H1 (cell line): ENCODE results near the gene TAP2.

Source experiments
- CBX5 ChIP-seq: fragments of 300-800, 300-1000 bp; sonication (generic); IDR thresholded peaks from 2 replicates; pipeline ENCODE4 v1.7.1; 2016; ENCODE audit warnings: antibody characterized with exemption, low read length, low read depth
- JUND ChIP-seq: IDR thresholded peaks from 2 replicates; pipeline ENCODE4 v1.6.1; 2011; ENCODE audit warnings: mild to moderate bottlenecking, improper control_type of control experiment, low read length
- TBP ChIP-seq: IDR thresholded peaks from 2 replicates; pipeline ENCODE4 v1.6.1; 2011; ENCODE audit warnings: low read depth, low read length, improper control_type of control experiment
- TF ChIP-seq, protein P1 (sequence below): IDR thresholded peaks from 2 replicates; pipeline ENCODE4 v1.6.1; 2011; ENCODE audit warnings: low read length, improper control_type of control experiment
- TF ChIP-seq, protein P2 (sequence below), 3 experiments: IDR thresholded peaks; 1 replicate in 2 of 3; 2 replicates in 1 of 3; pipeline versions ENCODE4 v1.5.1 to v1.6.1; 2011; ENCODE audit warnings: low read length in 3 of 3, mild to moderate bottlenecking in 3 of 3, inconsistent platforms in 2 of 3, low read depth in 1 of 3, moderate library complexity in 1 of 3; ENCODE audit not compliant: insufficient read depth in 1 of 3; ENCODE audit errors: control extremely low read depth in 1 of 3
- TF ChIP-seq, protein P3 (sequence below): IDR thresholded peaks from 2 replicates; pipeline ENCODE4 v1.6.1; 2012; ENCODE audit warnings: low read length, inconsistent platforms

DNA sequence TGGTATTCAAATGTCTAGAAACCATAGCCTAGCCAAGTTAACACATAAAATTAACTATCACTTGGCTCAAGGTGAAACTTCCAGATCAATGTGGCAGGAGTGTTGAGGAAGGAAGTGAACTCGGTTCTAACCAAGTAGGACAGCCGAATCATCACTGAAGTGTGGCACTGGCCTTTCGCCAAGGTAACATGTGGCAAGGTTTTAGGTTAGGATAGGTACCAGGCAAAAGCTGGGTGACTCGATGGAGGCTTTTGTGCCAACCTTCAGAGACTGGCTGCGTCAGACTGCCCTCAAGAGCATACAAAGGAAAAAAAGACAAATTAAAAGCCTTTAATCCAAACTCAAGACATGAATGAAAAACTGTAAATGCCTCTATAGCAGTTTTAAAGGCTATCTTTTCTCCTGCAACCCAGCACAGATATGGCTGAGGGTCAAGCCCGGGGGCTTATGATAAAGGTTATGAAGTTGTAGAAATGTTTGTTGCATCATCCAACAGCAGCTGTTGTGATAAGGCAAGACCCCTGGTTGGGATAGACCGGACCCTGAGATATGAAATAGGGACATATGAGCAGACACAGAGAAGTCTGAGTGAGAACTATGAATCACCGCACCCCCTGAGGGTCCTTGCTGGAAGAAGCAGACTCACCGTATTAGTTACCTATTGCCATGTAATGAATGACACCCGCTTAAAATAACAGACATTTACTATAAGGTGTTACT is 27.3 kb upstream of the TAP2 start:
- TF ChIP-seq, protein P1, sequence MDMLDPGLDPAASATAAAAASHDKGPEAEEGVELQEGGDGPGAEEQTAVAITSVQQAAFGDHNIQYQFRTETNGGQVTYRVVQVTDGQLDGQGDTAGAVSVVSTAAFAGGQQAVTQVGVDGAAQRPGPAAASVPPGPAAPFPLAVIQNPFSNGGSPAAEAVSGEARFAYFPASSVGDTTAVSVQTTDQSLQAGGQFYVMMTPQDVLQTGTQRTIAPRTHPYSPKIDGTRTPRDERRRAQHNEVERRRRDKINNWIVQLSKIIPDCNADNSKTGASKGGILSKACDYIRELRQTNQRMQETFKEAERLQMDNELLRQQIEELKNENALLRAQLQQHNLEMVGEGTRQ = no peak
- TF ChIP-seq JUND (no peak), CBX5 (no peak), TBP (no peak)
- TF ChIP-seq, protein P2, sequence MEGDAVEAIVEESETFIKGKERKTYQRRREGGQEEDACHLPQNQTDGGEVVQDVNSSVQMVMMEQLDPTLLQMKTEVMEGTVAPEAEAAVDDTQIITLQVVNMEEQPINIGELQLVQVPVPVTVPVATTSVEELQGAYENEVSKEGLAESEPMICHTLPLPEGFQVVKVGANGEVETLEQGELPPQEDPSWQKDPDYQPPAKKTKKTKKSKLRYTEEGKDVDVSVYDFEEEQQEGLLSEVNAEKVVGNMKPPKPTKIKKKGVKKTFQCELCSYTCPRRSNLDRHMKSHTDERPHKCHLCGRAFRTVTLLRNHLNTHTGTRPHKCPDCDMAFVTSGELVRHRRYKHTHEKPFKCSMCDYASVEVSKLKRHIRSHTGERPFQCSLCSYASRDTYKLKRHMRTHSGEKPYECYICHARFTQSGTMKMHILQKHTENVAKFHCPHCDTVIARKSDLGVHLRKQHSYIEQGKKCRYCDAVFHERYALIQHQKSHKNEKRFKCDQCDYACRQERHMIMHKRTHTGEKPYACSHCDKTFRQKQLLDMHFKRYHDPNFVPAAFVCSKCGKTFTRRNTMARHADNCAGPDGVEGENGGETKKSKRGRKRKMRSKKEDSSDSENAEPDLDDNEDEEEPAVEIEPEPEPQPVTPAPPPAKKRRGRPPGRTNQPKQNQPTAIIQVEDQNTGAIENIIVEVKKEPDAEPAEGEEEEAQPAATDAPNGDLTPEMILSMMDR (IDR thresholded peaks at IDR 0.05; ENCODE audit: control extremely low read depth in 1 of 3, insufficient read depth in 1 of 3, low read depth in 1 of 3, low read length in 3 of 3) = no peak
- TF ChIP-seq, protein P3, sequence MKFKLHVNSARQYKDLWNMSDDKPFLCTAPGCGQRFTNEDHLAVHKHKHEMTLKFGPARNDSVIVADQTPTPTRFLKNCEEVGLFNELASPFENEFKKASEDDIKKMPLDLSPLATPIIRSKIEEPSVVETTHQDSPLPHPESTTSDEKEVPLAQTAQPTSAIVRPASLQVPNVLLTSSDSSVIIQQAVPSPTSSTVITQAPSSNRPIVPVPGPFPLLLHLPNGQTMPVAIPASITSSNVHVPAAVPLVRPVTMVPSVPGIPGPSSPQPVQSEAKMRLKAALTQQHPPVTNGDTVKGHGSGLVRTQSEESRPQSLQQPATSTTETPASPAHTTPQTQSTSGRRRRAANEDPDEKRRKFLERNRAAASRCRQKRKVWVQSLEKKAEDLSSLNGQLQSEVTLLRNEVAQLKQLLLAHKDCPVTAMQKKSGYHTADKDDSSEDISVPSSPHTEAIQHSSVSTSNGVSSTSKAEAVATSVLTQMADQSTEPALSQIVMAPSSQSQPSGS = no peak
